OCI-LY3 (cell line): ENCODE data around the gene KIDINS220.

Source experiments
- CTCF ChIP-seq: fragments of 200-600, 300-600 bp; sonication (generic); IDR thresholded peaks from 2 replicates; pipeline ENCODE4 v1.5.1; 2014; ENCODE audit warnings: antibody characterized with exemption, low read length, low read depth
- EZH2phosphoT487 ChIP-seq: fragments of 200-600 bp; shearing (Covaris generic); IDR thresholded peaks from 2 replicates; pipeline ENCODE4 v1.6.1; 2018; ENCODE audit warnings: antibody characterized with exemption, mixed run types, low read depth

- TF ChIP-seq CTCF: no peak
- TF ChIP-seq EZH2phosphoT487: no peak
Observed at GRCh38 chr2:8684540-8684877, 152.9 kb downstream of the KIDINS220 start.
